IPS-11a (cell line): ENCODE results near the gene PCDH17.

ENCODE experiments used
- H3K4me3 ChIP-seq: one replicate; pipeline ENCODE4 v1.5.1; 2013; ENCODE audit warnings: low read depth, low read length, control low read depth

Gene PCDH17

GRCh38 chr13:57724486-57725272 lies 93.1 kb downstream of the PCDH17 start:
- no peak overlapping the region for H3K4me3 ChIP-seq

GRCh38 chr13:57725480-57725879 lies 93.9 kb downstream of the PCDH17 start:
- H3K4me3 ChIP-seq, result no peak overlapping the region

- H3K4me3 ChIP-seq, result no peak overlapping the region
Measured at GRCh38 chr13:57726981-57727380, 95.4 kb downstream of the PCDH17 start.

GRCh38 chr13:57734306-57734705 lies 102.8 kb downstream of the PCDH17 start:
- H3K4me3 ChIP-seq, result no peak overlapping the region

GRCh38 chr13:57739089-57739488 lies 107.5 kb downstream of the PCDH17 start:
- H3K4me3 ChIP-seq, result no peak overlapping the region

GRCh38 chr13:57739543-57740190 lies 108.1 kb downstream of the PCDH17 start:
- no peak overlapping the region for H3K4me3 ChIP-seq

- H3K4me3 ChIP-seq, result no peak overlapping the region
Measured at GRCh38 chr13:57740719-57741118, 109.2 kb downstream of the PCDH17 start.

- no peak overlapping the region for H3K4me3 ChIP-seq
Measured at GRCh38 chr13:57748096-57748495, 116.6 kb downstream of the PCDH17 start.

- H3K4me3 ChIP-seq, result no peak overlapping the region
Measured at GRCh38 chr13:57760951-57761350, 129.4 kb downstream of the PCDH17 start.

- no peak overlapping the region for H3K4me3 ChIP-seq
Measured at GRCh38 chr13:57763689-57764088, 132.1 kb downstream of the PCDH17 start.
